ENCODE results near the gene CEP68. TPM values are rescaled to one million over a fixed set of nuclear protein-coding genes. Genes with fewer than 3 reads are reported as not detected.
"Not testable (repeated sequence)": the region's sequence is repeated elsewhere in the genome, so short reads cannot be mapped to it uniquely, and the experiment has no call there.

The CEP68 gene
- polyA plus RNA-seq, 3 donors: 5.0 to 17.2 (median 10.4) TPM

DNA sequence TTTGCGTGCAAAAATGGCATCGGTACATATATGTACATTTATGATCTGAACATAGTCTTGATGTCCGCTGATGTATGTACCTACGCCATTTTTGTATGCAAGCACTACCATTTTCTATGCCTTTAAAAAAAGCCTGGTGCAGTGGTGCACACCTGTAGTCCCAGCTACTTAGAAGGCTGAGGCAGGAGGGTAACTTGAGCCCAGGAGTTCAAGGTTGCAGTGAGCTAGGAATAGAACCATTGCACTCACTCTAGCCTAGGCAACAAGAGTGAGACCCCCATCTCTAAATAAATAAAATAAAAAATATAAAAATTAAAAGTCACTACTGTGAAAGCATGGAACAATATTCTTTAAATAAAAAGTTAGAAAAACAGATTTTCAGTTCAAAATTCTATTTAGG, 57.0 kb downstream of the CEP68 start:
- H3K27ac ChIP-seq (ENCODE audit: low read depth, low read length): no peak overlapping the region
- 96 to 98% (median 97%) methylated on average over 4 of the region's 4 CpGs for WGBS, 3 donors

DNA sequence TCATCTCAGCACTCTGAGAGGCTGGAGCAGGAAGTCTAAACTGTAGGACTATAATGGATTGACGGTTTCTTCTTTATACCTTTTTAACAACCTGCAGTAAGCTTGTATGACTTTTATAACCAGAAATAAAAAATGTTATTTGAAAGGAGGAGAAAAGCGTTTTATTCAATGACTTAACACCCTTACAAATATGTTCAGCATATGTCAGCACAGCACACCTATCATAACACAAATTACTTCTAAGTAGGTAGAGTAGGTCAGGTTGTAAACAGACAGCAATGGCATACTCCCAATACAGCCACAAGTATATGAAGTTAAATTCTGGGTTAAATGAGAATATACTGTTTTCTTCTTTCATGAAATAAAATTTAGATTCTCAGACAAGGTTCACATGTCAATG, 57.6 kb downstream of the CEP68 start:
- 53 to 69% (median 68%) methylated on average over 2 of the region's 2 CpGs for WGBS, 3 donors

DNA sequence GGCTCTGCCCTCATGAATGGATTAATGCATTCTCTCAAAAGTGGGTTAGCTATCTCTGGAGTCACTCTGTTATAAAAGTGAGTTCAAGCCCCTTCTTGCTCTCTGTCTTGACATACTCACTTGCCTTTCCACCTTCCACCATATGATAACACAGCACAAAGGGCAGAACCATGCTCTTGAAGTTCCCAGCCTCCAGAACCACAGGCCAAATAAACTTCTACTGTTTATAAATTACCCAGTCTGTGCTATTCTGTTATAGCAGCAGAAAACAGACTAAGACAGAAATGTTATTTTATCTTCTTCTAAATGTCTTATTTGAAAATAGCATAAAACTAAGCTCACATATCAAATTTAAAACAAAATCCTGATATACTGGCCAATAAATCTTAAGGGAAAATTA, 58.7 kb downstream of the CEP68 start:
- H3K27ac ChIP-seq (ENCODE audit: low read depth, low read length): no peak overlapping the region

More for the DNA sequence above, 57.6 kb downstream of the CEP68 start:
- H3K27ac ChIP-seq (ENCODE audit: low read depth, low read length): no peak overlapping the region

DNA sequence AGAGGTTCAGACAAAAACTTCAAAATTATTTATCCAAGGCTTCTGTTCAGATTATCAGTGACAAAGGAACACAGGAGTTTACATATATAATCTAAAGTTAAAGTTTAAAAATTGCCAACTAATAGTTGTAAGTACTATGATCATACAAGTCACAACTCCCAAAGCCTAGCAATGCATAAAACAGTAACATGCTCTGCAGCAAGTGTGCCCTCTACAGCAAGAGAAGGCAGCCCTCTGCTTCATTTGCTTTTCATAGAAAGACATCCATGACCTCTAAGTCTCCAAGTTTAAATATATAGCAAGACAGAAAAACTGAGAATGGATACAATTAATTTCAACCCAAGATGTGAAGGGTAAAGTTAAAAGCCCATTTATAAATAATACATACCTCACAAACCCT, 60.4 kb downstream of the CEP68 start:
- no peak overlapping the region for H3K27ac ChIP-seq (ENCODE audit: low read depth, low read length)

DNA sequence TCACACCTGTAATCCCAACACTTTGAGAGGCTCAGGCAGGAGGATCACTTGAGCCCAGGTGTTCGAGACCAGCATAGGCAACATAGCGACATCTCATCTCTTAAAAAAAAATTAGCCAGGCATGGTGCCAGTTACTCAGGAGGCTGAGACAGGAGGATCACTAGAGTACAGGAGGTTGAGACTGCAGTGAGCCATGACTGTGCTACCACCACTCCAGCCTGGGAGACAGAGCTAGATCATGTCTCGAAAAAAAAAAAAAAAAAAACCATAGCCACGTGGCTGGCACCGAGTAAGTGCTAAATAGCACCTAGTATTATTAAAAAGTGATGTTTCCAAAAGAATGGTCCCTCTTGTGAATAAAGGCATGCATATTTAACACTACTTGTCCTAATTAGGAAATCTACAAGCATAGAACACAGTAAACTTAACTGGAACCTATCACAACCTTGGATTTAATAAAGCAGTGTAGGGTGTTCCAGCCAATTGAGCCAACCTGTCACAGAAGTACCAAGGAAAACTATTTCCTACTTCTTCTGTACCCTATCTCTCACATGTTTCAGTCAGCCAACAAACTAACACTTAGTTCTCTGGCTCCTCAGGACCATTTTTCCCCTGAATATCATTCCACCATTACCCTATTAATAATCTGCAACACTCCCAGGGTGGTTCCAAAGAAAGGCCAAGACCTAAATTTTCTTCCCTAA, 64.9 kb downstream of the CEP68 start:
- no peak overlapping the region for H3K27ac ChIP-seq (ENCODE audit: low read depth, low read length)
- 60 to 82% (median 68%) methylated on average over 5 of the region's 5 CpGs for WGBS, 3 donors

DNA sequence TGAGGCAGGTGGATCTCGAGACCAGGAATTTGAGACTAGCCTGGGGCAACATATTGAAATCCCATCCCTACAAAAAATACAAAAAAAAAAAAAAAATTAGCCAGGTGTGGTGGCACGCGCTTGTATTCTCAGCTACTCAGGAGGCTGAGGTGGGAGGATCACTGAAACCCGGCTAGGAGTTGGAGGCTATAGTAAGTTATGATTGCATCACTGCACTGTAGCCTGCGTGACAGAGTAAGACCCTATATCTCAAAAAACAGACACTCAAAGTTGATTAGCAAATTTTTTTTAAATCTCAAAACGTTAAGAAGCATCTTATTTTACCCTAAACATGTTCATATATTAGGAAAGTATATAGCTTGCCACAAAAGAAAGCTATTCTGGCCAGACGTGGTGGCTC, 66.1 kb downstream of the CEP68 start:
- no peak overlapping the region for H3K27ac ChIP-seq (ENCODE audit: low read depth, low read length)
- 75 to 85% (median 79%) methylated on average over 7 of the region's 7 CpGs for WGBS, 3 donors

DNA sequence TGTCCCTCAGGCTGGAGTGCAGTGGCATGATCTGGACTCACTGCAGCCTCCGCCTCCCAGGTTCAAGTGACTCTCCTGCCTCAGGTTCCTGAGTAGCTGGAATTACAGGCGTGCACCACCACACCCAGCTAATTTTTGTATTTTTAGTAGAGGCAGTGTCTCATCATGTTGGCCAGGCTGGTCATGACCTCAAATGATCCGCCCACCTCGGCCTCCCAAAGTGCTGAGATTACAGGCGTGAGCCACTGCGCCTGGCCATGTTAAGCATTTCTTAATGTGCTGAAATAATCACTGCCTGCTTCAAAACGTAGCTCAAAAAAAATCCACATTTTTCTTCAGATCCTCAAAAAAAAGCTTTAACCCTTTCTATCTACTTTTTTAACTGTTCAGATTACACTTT, 69.2 kb downstream of the CEP68 start:
- not testable (repeated sequence) for H3K27ac ChIP-seq (ENCODE audit: low read depth, low read length)

DNA sequence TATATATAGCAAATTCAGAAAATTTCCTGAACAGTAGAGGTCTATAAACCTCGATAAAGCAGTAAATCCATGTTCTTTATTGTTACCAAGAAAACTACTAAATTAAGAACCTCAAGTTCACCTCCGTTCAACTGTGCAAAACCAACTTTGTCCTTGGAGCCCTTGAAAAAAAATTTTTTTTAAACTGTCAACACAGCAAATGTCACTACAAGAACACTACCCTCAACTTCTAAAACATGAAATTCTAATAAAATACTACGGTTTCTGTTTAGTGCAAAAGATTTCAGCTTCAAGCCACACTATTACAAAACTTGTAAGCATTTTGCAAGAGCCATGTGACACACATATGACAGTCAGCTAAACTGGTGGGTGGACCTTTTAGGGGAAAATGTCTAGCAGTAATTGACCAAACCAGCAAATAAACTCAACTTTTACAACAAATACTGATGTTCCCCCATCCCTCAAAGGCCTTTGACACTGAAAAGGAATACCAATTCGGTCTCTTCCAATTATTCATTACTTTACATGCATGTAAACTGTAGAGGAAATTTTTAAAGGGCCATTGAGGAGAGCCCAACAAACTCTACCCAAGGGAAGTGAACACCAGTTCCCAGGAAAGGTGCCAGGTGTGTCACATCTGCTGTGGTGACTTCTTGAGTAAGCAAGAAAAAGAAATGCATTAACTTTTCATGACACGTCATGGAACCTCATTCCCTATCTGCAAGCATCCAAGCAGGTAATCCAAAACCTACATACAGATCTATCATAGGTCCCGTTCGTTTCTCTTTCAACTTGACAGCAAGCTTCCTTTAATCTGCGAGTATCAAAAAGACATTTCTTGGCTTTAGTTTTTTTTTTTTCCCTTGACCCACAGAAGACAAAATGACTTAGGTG, 72.3 kb downstream of the CEP68 start:
- WGBS, 3 donors: 6 to 9% (median 7%) methylated on average over 8 of the region's 8 CpGs
- no peak overlapping the region for H3K27ac ChIP-seq (ENCODE audit: low read depth, low read length)

More for the DNA sequence above, 69.2 kb downstream of the CEP68 start:
- 48 to 57% (median 52%) methylated on average over 7 of the region's 7 CpGs for WGBS, 3 donors

DNA sequence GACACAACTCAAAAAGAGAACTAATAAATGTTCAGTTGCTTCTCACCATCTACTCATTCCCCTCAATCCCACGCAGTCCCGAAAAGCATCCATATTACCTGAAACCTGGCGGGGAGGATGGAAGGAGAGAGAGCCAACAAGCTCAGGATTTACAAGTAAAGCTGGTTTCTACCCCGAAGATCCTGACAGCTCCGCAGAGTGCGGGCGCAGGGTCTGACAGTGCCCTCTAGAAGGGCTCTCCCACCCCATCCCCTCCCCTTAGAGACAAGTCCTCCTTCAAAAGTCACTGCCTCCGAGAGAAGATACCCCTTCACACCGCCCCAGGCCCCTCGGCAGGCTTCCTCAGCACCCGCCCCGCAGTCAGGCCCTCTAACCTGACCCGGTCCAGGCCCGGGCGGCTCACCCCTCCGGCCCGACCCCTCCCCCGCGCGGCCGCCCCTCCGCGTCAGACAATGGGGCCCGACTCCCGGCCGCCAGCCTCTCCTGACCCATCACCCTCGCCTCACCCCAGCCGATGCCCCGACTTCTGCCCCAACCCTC, 73.1 kb downstream of the CEP68 start:
- 0 to 1% (median 0%) methylated on average over 17 to 29 of the region's 29 CpGs for WGBS, 3 donors
- H3K27ac ChIP-seq (ENCODE audit: low read depth, low read length): peak overlapping the region; percentile 99

DNA sequence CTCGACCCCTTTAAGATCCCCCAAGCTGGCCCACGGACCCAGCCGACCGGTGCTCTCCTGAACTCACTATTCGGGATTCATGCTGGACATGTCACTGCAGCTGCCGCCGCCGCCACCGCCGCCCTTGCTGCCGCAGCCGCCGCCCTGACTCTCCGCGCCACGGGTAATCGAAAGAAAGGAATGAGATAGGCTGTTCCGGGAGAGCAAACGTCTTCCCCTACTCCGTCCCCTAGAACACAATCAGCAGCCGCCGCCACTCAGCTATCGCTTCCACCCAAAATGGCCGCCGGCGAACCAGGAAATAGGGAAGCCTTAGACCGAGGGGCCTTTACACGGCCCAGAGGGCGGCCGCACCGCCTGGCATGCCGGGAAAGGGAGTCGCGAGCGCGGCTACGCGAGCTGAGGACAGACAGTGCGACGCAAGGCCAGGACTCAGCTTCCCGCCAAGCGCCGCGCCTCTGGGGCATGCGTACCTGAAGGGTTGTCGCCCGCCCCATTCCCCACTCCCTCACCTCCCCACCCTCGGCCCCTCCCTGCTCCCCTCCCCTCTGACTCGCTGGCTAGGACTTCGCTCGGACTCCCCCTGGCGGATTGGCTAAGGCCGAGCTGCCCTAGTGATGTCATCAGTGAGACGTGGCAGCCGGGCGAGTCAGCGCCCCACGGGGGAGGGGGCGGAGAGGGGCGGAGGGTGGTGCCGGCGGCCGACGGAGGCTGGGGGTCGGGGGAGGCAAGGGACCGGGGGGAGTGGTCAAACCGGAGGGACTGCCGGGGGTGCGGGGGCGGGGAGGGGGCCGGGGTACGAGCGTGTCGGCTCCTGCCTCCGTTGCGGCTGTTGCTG, 73.8 kb downstream of the CEP68 start, which contains the start of gene RAB1A:
Gene RAB1A, minus strand, starts transcription at position 281 of the 838 bp plus-strand sequence. Its CDS starts 191 bp downstream, at position 90.
- 0 to 1% (median 1%) methylated on average over 52 to 76 of the region's 76 CpGs for WGBS, 3 donors

DNA sequence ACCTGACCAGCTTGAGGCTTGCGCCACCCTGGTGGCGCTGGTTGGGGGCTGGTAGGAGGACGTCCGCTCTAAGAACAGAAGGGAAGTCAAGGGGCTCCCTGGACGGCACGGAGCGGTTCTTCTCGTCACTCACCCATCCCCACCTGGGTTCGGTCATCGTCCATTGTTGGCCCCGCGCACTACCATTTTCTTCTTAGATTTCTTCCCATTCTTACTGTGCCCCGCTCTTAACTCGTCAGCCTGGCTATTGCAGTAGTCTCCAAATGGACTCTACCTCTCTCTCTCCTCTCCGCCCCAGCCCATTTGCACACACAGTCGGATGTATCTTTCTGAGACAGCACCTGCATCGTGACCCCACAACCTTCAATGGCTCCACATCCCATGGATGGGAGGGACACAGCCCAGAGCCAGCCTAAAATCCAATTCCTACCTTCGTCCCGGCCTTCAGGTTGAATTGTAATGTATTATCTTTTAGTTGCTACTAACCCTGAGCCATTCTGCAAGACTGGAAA, 74.5 kb downstream of the CEP68 start:
- H3K27ac ChIP-seq (ENCODE audit: low read depth, low read length): peak overlapping the region; percentile 11
- 6 to 13% (median 13%) methylated on average over 18 to 19 of the region's 19 CpGs for WGBS, 3 donors

More for the DNA sequence above, 73.8 kb downstream of the CEP68 start, which contains the start of gene RAB1A:
- H3K27ac ChIP-seq (ENCODE audit: low read depth, low read length): peak within 1 kb of the TSS; percentile 99

DNA sequence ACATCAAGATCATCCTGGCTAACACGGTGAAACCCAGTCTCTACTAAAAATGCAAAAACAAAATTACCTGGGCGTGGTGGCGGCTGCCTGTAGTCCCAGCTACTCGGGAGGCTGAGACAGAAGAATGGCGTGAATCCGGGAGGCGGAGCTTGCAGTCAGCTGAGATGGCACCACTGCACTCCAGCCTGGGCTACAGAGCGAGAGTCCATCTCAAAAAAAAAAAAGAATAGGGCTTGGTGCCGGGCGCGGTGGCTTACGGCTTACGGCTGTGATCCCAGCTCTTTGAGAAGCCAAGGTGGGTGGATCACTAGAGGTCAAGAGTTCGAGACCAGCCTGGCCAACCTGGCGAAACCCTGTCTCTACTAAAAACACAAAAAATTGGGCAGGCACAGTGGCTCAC, 76.7 kb downstream of the CEP68 start:
- not testable (repeated sequence) for H3K27ac ChIP-seq (ENCODE audit: low read depth, low read length)
- WGBS, 3 donors: 88 to 95% (median 89%) methylated on average over 15 of the region's 15 CpGs

DNA sequence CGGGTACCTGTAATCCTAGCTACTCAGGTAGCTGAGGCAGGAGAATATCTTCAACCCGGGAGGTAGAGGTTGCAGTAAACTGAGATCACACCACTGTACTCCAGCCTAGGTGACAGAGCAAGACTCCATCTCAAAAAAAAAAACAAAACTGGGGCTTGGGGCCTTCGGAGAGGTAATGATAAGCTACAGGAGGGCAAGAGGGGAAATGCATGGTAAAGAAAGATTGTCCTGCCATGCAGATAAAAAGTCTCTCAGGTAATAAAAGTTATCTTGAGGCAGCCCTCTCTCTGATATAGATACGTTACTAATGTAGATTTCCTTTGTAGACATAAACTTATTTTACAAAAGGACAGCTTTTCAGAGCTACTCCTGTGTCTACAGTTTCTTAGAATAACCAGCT, 77.4 kb downstream of the CEP68 start:
- H3K27ac ChIP-seq (ENCODE audit: low read depth, low read length): no peak overlapping the region
- WGBS, 3 donors: 72 to 83% (median 77%) methylated on average over 4 of the region's 4 CpGs

DNA sequence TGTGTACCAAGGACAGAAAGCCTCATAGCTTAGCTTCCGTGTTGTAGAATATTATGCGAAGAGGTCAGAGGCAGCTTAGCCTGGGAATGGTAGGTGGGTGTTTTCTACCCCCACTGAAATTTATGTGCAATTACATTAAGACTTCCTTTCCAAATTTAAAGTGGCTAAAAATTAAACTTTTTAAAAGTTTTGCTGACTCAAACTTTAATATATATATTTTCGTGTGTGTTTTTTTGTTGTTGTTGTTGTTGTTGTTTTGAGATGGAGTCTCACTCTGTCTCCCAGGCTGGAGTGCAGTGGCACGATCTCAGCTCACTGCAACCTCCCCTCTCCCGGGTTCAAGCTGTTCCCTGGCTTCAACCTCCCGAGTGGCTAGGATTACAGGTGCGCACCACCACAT, 77.9 kb downstream of the CEP68 start:
- 89 to 94% (median 90%) methylated on average over 7 of the region's 7 CpGs for WGBS, 3 donors
- H3K27ac ChIP-seq (ENCODE audit: low read depth, low read length): no peak overlapping the region

DNA sequence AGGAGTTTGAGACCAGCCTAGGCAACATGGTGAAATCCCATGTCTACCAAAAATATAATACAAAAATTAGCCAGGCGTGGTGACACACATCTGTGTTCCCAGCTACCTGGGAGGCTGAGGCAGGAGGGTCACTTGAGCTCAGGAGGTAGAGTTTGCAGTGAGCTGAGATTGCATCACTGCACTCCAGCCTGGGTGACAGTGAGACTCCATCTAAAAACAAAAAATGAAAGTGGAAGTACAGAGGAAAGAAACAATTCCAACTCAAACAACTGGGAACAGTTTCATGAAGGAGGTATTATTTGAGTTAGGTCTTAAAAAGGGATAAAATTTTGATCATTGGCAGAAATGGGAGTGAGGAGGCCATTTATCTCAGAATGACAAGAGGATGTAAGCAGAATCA, 80.0 kb downstream of the CEP68 start:
- WGBS, 3 donors: 94 to 100% (median 95%) methylated on average over 1 of the region's 1 CpG
- H3K27ac ChIP-seq (ENCODE audit: low read depth, low read length): no peak overlapping the region

Measured in adipose tissue (tissue), 3 donors.